Thymus (tissue), 11 donors: ENCODE measurements around the gene FAM193A. TPM values are rescaled to one million over a fixed set of nuclear protein-coding genes. Genes with fewer than 3 reads are reported as not detected.
"Not testable (repeated sequence)": the region's sequence is repeated elsewhere in the genome, so short reads cannot be mapped to it uniquely, and the experiment has no call there.

Experiments
- DNase-seq, 9 donors: peaks; one replicate each; pipeline ENCODE4 v3.0.0-alpha.2; 2013; ENCODE audit warnings: low spot score in 9 of 9, low read depth in 6 of 9, missing footprints in 1 of 9
- H3K27ac ChIP-seq, 2 donors: one replicate each; pipeline ENCODE4 v1.5.1; 2013; ENCODE audit warnings: control low read depth in 1 of 2, low read depth in 1 of 2, low read length in 1 of 2, mild to moderate bottlenecking in 1 of 2, moderate library complexity in 1 of 2
- H3K27me3 ChIP-seq, 2 donors: one replicate each; pipeline ENCODE4 v1.5.1; 2013; ENCODE audit warnings: low read length in 1 of 2; ENCODE audit not compliant: control insufficient read depth in 2 of 2, insufficient read depth in 1 of 2
- H3K36me3 ChIP-seq, 2 donors: one replicate each; pipeline ENCODE4 v1.5.1; 2013; ENCODE audit warnings: low read length in 1 of 2, mild to moderate bottlenecking in 1 of 2, moderate library complexity in 1 of 2; ENCODE audit not compliant: control insufficient read depth in 2 of 2, insufficient read depth in 2 of 2
- H3K4me1 ChIP-seq, 2 donors: one replicate each; pipeline ENCODE4 v1.5.1; 2013; ENCODE audit warnings: low read length in 2 of 2; ENCODE audit not compliant: control insufficient read depth in 2 of 2, insufficient read depth in 2 of 2
- H3K4me3 ChIP-seq, 2 donors: one replicate each; pipeline ENCODE4 v1.5.1; 2013; ENCODE audit warnings: low read length in 2 of 2, control low read depth in 1 of 2, mild to moderate bottlenecking in 1 of 2
- H3K9me3 ChIP-seq, 2 donors: one replicate each; pipeline ENCODE4 v1.5.1; 2013; ENCODE audit warnings: low read length in 1 of 2, mild to moderate bottlenecking in 1 of 2; ENCODE audit not compliant: control insufficient read depth in 2 of 2, insufficient read depth in 1 of 2
- WGBS: extraction: QIAGEN DNeasy Blood & Tissue Kit; methylation state at CpG from one replicate; pipeline ENCODE4 v1.1.7; 2013; 5-methylcytosine and 5-hydroxymethylcytosine counted together
- polyA plus RNA-seq: library from polyadenylated mRNA; stranded (reverse); fragments of 200-250 nt; gene quantifications from one replicate; pipeline ENCODE4 v1.2.3, GENCODE V29; 2013
- total RNA-seq: library from RNA; stranded (reverse); fragments of 120-200 nt; gene quantifications from one replicate; pipeline ENCODE4 v1.2.4, GENCODE V29; 2013
- donor health status: healthy.

The FAM193A gene
- total and polyA plus RNA-seq, 2 donors: 9.0 to 13.8 TPM

DNA sequence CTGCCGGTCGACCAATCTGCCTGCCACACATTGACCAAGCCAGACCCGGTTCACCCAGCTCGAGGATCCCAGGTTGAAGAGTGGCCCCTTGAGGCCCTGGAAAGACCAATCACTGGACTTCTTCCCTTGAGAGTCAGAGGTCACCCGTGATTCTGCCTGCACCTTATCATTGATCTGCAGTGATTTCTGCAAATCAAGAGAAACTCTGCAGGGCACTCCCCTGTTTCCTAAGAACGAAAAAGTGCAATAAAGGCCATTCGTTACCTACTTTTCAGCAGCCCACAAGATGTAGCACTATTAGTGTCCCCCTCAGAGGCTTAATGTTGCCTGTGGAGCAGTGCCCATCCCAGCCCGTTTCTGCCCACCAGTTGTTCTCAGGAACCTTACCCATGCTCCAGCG is 22.3 kb upstream of the FAM193A start:
- 97% methylated on average over 9 of the region's 9 CpGs for WGBS
- H3K4me3 ChIP-seq, H3K4me1 ChIP-seq, H3K27me3 ChIP-seq, H3K27ac ChIP-seq, DNase-seq, H3K9me3 ChIP-seq: not testable (repeated sequence)
- peaks cover 62 to 71% of the 10 kb centered on the region in 2 donors for H3K36me3 ChIP-seq

DNA sequence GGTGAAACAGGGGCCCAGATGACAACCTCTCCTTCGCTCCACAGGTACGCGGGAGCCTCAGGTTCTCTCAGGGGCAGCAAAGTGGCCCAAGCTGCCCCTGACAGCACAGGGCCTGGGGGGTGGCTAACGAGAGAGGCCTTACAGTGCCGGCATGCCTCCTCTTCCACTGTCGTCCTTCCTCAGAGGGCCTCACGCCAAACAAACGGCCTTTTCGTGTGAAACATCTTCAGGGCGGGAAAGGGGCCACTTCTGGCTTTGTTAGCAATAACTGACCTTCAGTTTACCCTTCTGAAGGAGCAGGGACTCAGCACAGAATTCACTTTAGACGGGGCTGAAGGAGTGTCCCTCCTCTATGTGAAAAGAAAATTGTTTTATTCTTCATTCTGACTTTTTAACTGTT is 21.5 kb upstream of the FAM193A start:
- H3K27ac ChIP-seq, DNase-seq: not testable (repeated sequence)

DNA sequence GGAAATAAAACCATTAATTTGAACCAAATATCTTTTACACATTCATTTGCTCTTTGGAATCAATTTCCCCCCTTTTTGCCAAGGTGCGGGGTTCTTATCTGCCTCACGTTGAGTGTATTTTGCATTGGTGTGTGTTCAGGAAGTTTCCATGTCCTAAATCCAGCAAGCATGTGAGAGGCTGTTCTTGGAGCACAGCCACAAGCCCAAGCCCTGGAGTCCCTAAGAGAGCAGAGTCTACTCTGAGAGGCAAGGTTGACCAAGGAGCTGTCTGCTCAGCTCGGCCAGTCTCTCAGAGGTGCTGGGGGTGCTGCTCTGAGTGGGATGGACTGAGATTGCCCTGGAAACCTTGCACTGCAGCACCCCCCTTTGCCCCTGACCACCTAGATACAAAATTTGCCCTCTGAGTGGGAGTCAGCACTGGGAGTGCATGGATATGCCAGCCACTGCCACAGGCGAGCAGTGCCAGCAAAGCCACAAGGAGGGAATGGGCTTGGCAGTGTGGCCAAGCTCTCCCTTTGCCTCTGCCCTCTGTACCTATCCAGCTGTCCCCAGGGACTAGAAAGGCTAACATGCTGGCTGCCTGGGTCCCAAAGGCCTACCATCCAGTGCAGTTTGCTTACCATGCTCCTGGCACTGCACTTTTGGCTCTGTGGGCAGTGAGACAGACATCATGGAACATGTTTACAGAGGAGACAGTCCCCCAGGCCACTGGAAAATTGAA is 20.5 kb upstream of the FAM193A start:
- WGBS: 93% methylated on average over 4 of the region's 4 CpGs
- Histone ChIP-seq H3K9me3 (no peaks in the 10 kb centered on the region), H3K27ac (no peak overlapping the region), H3K27me3 (no peaks in the 10 kb centered on the region), H3K4me3 (no peak overlapping the region), H3K36me3 (peaks cover 47 to 53% of the 10 kb centered on the region in 2 donors), H3K4me1 (no peaks in the 10 kb centered on the region)
- DNase-seq: no peak

More for the DNA sequence above, 21.5 kb upstream of the FAM193A start:
- H3K27me3 ChIP-seq, H3K9me3 ChIP-seq, H3K4me3 ChIP-seq, H3K4me1 ChIP-seq: not testable (repeated sequence)
- peaks cover 55 to 64% of the 10 kb centered on the region in 2 donors for H3K36me3 ChIP-seq
- 97% methylated on average over 11 of the region's 11 CpGs for WGBS

DNA sequence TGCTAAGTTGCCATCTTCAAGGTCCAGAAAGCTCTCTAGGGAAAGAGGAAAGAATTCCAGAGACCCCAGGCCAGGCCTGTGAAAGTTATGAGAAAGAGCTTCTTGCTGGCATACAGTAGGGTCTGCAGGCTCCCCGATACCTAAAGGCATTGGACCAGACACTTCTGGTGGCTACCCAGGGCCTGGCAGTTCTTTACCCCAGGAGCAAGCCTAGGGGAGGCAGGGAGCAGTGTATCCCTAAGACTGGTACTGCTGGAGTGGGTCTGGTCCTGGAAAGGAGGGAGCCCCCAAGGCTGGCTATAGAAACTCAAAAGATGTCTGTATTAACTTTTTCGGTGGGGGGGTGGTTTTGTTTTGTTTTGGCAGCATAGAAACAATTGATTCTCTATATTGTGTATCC is 19.8 kb upstream of the FAM193A start:
- WGBS: 95% methylated on average over 2 of the region's 2 CpGs
- no peaks in the 10 kb centered on the region for H3K27me3 ChIP-seq
- peaks cover 43 to 51% of the 10 kb centered on the region in 2 donors for H3K36me3 ChIP-seq
- no peaks in the 10 kb centered on the region for H3K9me3 ChIP-seq
- H3K27ac ChIP-seq: no peak overlapping the region
- no peak for DNase-seq
- no peak overlapping the region for H3K4me3 ChIP-seq
- H3K4me1 ChIP-seq: no peaks in the 10 kb centered on the region

DNA sequence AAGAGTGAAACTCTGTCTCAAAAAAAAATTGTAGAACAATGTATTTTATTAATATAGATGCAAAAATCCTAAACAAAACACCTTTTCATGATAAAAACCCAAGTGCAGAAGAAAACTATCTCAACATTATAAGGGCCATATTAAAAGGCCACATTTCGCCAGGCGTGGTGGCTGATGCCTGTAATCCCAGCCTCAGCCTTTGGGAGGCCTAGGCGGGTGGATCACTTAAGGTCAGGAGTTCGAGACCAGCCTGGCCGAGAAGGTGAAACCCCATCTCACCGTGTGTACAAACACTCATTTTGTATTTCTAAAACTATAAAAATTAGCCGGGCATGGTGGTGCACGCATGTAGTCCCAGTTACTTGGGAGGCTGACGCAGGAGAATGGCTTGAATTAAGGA is 9.9 kb upstream of the FAM193A start:
- no peak for DNase-seq
- no peaks in the 10 kb centered on the region for H3K4me1 ChIP-seq
- H3K27ac ChIP-seq: no peak overlapping the region
- no peak overlapping the region for H3K4me3 ChIP-seq
- WGBS: 97% methylated on average over 9 of the region's 9 CpGs
- no peaks in the 10 kb centered on the region for H3K36me3 ChIP-seq
- H3K27me3 ChIP-seq: no peaks in the 10 kb centered on the region
- no peaks in the 10 kb centered on the region for H3K9me3 ChIP-seq

DNA sequence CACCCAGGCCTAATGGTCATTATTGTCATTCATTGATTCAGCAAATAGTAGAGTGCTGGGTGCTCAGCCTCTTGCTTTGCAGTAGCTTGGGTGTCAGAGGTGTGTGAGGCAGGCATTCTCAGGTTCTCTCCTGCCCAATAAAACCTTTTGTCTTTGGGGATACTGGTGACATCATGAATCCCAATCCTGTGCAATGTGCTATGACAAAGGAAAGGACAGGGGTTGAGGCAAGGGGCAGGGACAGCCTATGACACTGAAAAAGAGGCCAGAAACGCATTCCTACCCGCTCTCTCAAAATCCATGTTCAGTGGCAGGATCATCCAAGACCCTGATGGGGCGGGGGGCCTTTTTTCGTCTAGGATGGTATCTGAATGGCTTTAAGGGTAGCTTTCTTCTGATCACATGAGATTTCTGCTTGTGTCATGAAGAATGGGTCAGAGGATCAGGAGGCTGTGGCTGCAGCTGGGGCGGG is 1.5 kb upstream of the FAM193A start:
- Histone ChIP-seq H3K36me3 (no peaks in the 10 kb centered on the region), H3K4me3 (peak overlapping the region; percentile 66 to 70), H3K27ac (peak overlapping the region; percentile 27 to 83), H3K9me3 (no peaks in the 10 kb centered on the region), H3K27me3 (no peaks in the 10 kb centered on the region), H3K4me1 (peaks cover 9 to 16% of the 10 kb centered on the region in 2 donors)
- no peak for DNase-seq
- WGBS: 55% methylated on average over 5 of the region's 5 CpGs

DNA sequence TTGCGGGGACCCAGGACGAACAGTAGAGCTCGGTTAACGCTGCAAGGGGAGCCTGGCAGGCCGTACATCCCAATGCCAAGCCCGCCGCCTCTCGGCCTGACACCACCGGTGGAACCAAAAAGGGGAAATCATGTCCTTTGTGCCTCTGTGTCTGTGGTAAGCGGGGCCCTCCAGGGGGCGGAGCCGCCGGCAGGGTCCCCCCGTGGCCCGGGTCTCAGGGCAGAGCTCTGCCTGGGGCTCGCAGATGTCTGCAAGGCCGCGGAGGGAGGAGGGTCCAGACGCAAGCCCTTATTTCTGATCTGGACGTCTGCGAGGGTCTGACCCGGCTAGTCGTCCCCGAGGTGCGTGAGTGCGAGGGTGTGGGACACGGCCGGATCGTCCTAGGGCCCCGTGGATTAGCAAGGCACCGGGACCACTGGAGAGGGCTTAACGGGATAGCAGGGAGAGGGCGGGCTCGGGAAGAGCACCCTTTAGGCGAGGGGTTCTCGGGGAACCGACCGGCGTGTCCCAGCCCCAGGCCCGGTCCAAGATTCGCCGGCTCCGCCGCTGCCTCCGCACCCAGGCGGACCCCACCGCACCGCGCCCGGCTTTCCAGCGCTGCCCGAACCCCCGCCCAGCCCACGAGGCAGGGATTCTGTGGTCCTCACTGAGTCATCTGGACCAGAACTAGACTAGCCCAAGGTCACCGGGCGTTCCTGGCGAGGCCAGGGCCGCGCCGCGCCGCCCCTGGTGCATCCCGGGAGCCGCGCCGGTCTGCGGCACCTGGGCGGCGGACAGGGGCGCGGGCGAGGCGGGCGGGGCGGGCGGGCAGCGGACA is 863 bp upstream of the FAM193A start:
- DNase-seq: peak in 8 of 9 donors; percentile 21 to 81 (median 54)
- Histone ChIP-seq H3K9me3 (no peaks in the 10 kb centered on the region), H3K27ac (peak overlapping the region; percentile 83 to 90), H3K36me3 (no peaks in the 10 kb centered on the region), H3K27me3 (no peaks in the 10 kb centered on the region), H3K4me1 (peaks cover 9 to 16% of the 10 kb centered on the region in 2 donors), H3K4me3 (peak overlapping the region; percentile 66 to 70)
- under 1% methylated on average over 77 of the region's 77 CpGs for WGBS

DNA sequence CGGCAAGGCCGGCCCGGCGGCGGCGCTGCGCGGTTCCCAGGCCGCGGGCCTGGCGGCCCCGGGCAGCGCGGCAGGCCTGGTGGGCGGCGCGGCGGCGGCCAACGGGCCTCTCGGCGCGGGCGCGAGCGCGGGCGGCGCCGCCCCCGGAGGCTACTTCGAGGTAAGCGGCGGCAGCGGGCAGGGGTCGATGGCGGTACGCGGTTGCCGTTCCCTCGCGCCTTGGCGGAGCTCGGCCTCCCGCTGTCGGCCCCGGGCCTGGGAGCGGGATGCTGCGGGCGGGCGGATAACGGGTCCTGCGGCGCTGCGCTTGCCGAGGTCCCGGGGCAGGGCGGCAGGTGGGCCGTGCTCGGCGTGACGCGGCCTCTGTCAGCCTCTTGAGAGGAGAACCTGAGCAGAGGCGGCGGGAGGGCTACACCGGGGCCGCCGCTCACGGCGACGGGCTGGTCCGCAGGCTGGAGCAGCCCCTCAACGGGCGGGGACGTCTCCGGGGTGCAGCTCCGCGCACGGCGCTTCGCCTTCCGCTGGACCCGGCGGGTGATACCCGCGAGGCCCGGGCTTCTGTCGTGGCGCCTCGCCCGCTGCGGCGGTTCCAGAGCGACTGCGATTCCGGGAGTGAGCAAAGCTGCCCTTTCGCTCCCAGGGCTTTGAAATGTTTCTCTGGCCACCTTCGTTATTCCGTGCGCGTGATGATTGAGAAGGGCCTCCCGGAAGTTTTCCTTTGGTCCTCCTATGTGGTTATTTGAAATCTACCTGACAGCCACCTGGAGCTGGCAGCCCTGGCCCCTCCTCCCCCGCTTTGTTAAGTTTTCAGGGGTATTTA is 774 bp downstream of the FAM193A start:
- no peaks in the 10 kb centered on the region for H3K27me3 ChIP-seq
- peak overlapping the region; percentile 69 to 89 for H3K4me3 ChIP-seq
- peaks cover 0 to under 1% of the 10 kb centered on the region in 2 donors for H3K36me3 ChIP-seq
- peaks cover 9 to 16% of the 10 kb centered on the region in 2 donors for H3K4me1 ChIP-seq
- WGBS: under 1% methylated on average over 103 of the region's 103 CpGs
- peak overlapping the region; percentile 74 to 94 for H3K27ac ChIP-seq
- no peaks in the 10 kb centered on the region for H3K9me3 ChIP-seq
- DNase-seq: peak in 7 of 9 donors; percentile 9 to 68 (median 43)
